Osteoblast (primary cell): ENCODE results near the gene RAB1A. TPM values are rescaled to one million over a fixed set of nuclear protein-coding genes. Genes with fewer than 3 reads are reported as not detected.
A peak's percentile ranks its signal among the peaks of the same experiment; 100 is the strongest.

Source experiments
- DNase-seq: peaks from one replicate; pipeline ENCODE4 v3.0.0; 2011; ENCODE audit warnings: low spot score, mixed read lengths; ENCODE audit not compliant: insufficient read length; ENCODE audit errors: missing footprints
- H2AFZ ChIP-seq: 2 replicates; pipeline ENCODE4 v1.6.0; 2011; ENCODE audit warnings: mild to moderate bottlenecking, low read length
- H3K27ac ChIP-seq: 2 replicates; pipeline ENCODE4 v1.5.1; 2011; ENCODE audit warnings: mild to moderate bottlenecking, low read depth, low read length, moderate library complexity
- H3K27me3 ChIP-seq: 2 replicates; pipeline ENCODE4 v1.6.0; 2012; ENCODE audit warnings: mild to moderate bottlenecking, control low read depth, inconsistent platforms, low read length, moderate library complexity; ENCODE audit not compliant: insufficient read depth
- H3K36me3 ChIP-seq: 2 replicates; pipeline ENCODE4 v1.5.1; 2011; ENCODE audit warnings: mild to moderate bottlenecking, low read length, control low read depth, moderate library complexity; ENCODE audit not compliant: insufficient read depth
- H3K4me1 ChIP-seq: 2 replicates; pipeline ENCODE4 v1.5.1; 2011; ENCODE audit warnings: mild to moderate bottlenecking, low read length, control low read depth, moderate library complexity; ENCODE audit not compliant: insufficient read depth
- H3K4me2 ChIP-seq: 2 replicates; pipeline ENCODE4 v1.6.0; 2011; ENCODE audit warnings: mild to moderate bottlenecking, low read length; ENCODE audit not compliant: insufficient read depth
- H3K4me3 ChIP-seq: fragments of 200-600 bp; sonication (generic); 3 replicates; pipeline ENCODE4 v1.5.1; 2012; ENCODE audit warnings: mild to moderate bottlenecking, low read length, inconsistent platforms; ENCODE audit not compliant: insufficient read depth
- H3K79me2 ChIP-seq: 2 replicates; pipeline ENCODE4 v1.6.0; 2012; ENCODE audit warnings: mild to moderate bottlenecking, low read length, control low read depth, inconsistent platforms; ENCODE audit not compliant: insufficient read depth
- H3K9me3 ChIP-seq: 2 replicates; pipeline ENCODE4 v1.5.1; 2011; ENCODE audit warnings: low read depth, low read length, control low read depth
- H4K20me1 ChIP-seq: 2 replicates; pipeline ENCODE4 v1.6.0; 2012; ENCODE audit warnings: mild to moderate bottlenecking, low read length, control low read depth; ENCODE audit not compliant: insufficient read depth
- total RNA-seq: library from RNA; depleted of rRNA; stranded (reverse); fragments of >200 nt; gene quantifications from 2 replicates; pipeline ENCODE4 v1.2.3, GENCODE V29; 2012
- TF ChIP-seq, protein P1 (sequence below): IDR thresholded peaks from 2 replicates; pipeline ENCODE4 v1.5.1; 2011; ENCODE audit warnings: mild to moderate bottlenecking, low read depth, low read length, moderate library complexity; ENCODE audit errors: extremely low read depth

Gene RAB1A
- total RNA-seq, 1 donor, result 72.7 TPM

GRCh38 chr2:65120990-65121693 lies 8.8 kb downstream of the RAB1A start:
- peaks cover 3% of the 10 kb centered on the region for H3K36me3 ChIP-seq
- H2AFZ ChIP-seq, result no peak overlapping the region
- H4K20me1 ChIP-seq, result peaks cover 96% of the 10 kb centered on the region
- H3K4me2 ChIP-seq, result no peak overlapping the region
- no peak overlapping the region for H3K4me3 ChIP-seq
- peaks cover 9% of the 10 kb centered on the region for H3K4me1 ChIP-seq
- peaks cover 99% of the 10 kb centered on the region for H3K79me2 ChIP-seq
- peak; percentile 30 for DNase-seq
- no peak overlapping the region for H3K27ac ChIP-seq
- H3K27me3 ChIP-seq, result no peaks in the 10 kb centered on the region
- H3K9me3 ChIP-seq, result no peaks in the 10 kb centered on the region
- TF ChIP-seq, protein P1, sequence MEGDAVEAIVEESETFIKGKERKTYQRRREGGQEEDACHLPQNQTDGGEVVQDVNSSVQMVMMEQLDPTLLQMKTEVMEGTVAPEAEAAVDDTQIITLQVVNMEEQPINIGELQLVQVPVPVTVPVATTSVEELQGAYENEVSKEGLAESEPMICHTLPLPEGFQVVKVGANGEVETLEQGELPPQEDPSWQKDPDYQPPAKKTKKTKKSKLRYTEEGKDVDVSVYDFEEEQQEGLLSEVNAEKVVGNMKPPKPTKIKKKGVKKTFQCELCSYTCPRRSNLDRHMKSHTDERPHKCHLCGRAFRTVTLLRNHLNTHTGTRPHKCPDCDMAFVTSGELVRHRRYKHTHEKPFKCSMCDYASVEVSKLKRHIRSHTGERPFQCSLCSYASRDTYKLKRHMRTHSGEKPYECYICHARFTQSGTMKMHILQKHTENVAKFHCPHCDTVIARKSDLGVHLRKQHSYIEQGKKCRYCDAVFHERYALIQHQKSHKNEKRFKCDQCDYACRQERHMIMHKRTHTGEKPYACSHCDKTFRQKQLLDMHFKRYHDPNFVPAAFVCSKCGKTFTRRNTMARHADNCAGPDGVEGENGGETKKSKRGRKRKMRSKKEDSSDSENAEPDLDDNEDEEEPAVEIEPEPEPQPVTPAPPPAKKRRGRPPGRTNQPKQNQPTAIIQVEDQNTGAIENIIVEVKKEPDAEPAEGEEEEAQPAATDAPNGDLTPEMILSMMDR, result no peak

DNA sequence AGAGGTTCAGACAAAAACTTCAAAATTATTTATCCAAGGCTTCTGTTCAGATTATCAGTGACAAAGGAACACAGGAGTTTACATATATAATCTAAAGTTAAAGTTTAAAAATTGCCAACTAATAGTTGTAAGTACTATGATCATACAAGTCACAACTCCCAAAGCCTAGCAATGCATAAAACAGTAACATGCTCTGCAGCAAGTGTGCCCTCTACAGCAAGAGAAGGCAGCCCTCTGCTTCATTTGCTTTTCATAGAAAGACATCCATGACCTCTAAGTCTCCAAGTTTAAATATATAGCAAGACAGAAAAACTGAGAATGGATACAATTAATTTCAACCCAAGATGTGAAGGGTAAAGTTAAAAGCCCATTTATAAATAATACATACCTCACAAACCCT lies 13.3 kb downstream of the RAB1A start:
- Histone ChIP-seq H4K20me1 (peaks cover 92% of the 10 kb centered on the region), H3K4me1 (no peaks in the 10 kb centered on the region), H3K79me2 (peaks cover 99% of the 10 kb centered on the region), H3K4me2 (no peak overlapping the region), H3K4me3 (no peak overlapping the region), H3K27me3 (no peaks in the 10 kb centered on the region), H2AFZ (no peak overlapping the region), H3K9me3 (no peaks in the 10 kb centered on the region), H3K27ac (no peak overlapping the region), H3K36me3 (peaks cover 3% of the 10 kb centered on the region)
- TF ChIP-seq, protein P1, result no peak
- DNase-seq, result peak; percentile 23

GRCh38 chr2:65114921-65115320 lies 15.0 kb downstream of the RAB1A start:
- no peak for DNase-seq
- Histone ChIP-seq H3K4me2 (no peak overlapping the region), H3K27ac (no peak overlapping the region), H3K36me3 (peaks cover 3% of the 10 kb centered on the region), H2AFZ (no peak overlapping the region), H3K9me3 (no peaks in the 10 kb centered on the region), H3K79me2 (peaks cover 99% of the 10 kb centered on the region), H4K20me1 (peaks cover 91% of the 10 kb centered on the region), H3K4me3 (no peak overlapping the region), H3K4me1 (no peaks in the 10 kb centered on the region), H3K27me3 (no peaks in the 10 kb centered on the region)
- TF ChIP-seq, protein P1, result no peak

GRCh38 chr2:65113816-65114215 lies 16.1 kb downstream of the RAB1A start:
- no peak overlapping the region for H3K4me3 ChIP-seq
- H3K4me1 ChIP-seq, result no peaks in the 10 kb centered on the region
- H2AFZ ChIP-seq, result no peak overlapping the region
- TF ChIP-seq, protein P1, result no peak
- H3K27ac ChIP-seq, result no peak overlapping the region
- H3K36me3 ChIP-seq, result peaks cover 3% of the 10 kb centered on the region
- peaks cover 99% of the 10 kb centered on the region for H3K79me2 ChIP-seq
- no peak for DNase-seq
- H3K9me3 ChIP-seq, result no peaks in the 10 kb centered on the region
- H3K4me2 ChIP-seq, result no peak overlapping the region
- no peaks in the 10 kb centered on the region for H3K27me3 ChIP-seq
- H4K20me1 ChIP-seq, result peaks cover 91% of the 10 kb centered on the region
